Natural killer cell (primary cell): ENCODE measurements around the gene BRD3. TPM values are rescaled to one million over a fixed set of nuclear protein-coding genes. Genes with fewer than 3 reads are reported as not detected.

Experiments used
- ATAC-seq, 3 donors: fragments of 150-1000 bp in 2 of 3; fragments of 200-7000 bp in 1 of 3; cut with Tn5 transposase; 1 replicate in 1 of 3; 2 replicates in 2 of 3; pipeline ENCODE4 v1.10.0; 2021; ENCODE audit warnings: mild to moderate bottlenecking in 2 of 3, moderate library complexity in 2 of 3
- DNase-seq, 2 donors: peaks; one replicate each; pipeline versions ENCODE4 v3.0.0 to v3.0.0-alpha.2; 2013 to 2021; ENCODE audit warnings: mixed read lengths in 1 of 2
- H3K27ac ChIP-seq: one replicate; pipeline ENCODE4 v1.5.1; 2013; ENCODE audit warnings: mild to moderate bottlenecking, low read length
- H3K27me3 ChIP-seq: one replicate; pipeline ENCODE4 v1.6.1; 2013; ENCODE audit warnings: low read length; ENCODE audit not compliant: control insufficient read depth, insufficient read depth
- H3K36me3 ChIP-seq: one replicate; pipeline ENCODE4 v1.6.1; 2013; ENCODE audit warnings: low read length; ENCODE audit not compliant: control insufficient read depth, insufficient read depth
- H3K4me1 ChIP-seq: one replicate; pipeline ENCODE4 v1.6.1; 2013; ENCODE audit warnings: low read length; ENCODE audit not compliant: control insufficient read depth, insufficient read depth
- H3K4me3 ChIP-seq: one replicate; pipeline ENCODE4 v1.5.1; 2013; ENCODE audit warnings: low read length
- H3K9me3 ChIP-seq: one replicate; pipeline ENCODE4 v1.6.1; 2013; ENCODE audit warnings: low read length; ENCODE audit not compliant: control insufficient read depth, insufficient read depth
- H3K27ac Mint-ChIP-seq, 2 donors: one replicate each; pipeline ENCODE4 v1.8.0; 2022; ENCODE audit warnings: mild to moderate bottlenecking in 2 of 2, mixed read lengths in 2 of 2, moderate library complexity in 1 of 2
- H3K27me3 Mint-ChIP-seq, 2 donors: one replicate each; pipeline ENCODE4 v1.8.0; 2022; ENCODE audit warnings: low read depth in 2 of 2, mixed read lengths in 2 of 2
- H3K36me3 Mint-ChIP-seq: one replicate; pipeline ENCODE4 v1.8.0; 2022; ENCODE audit warnings: mixed read lengths
- H3K4me1 Mint-ChIP-seq, 2 donors: one replicate each; pipeline ENCODE4 v1.8.0; 2022; ENCODE audit warnings: mixed read lengths in 2 of 2
- H3K4me3 Mint-ChIP-seq: one replicate; pipeline ENCODE4 v1.8.0; 2022; ENCODE audit warnings: mild to moderate bottlenecking, moderate library complexity, mixed read lengths
- H3K9me3 Mint-ChIP-seq, 2 donors: one replicate each; pipeline ENCODE4 v1.8.0; 2022; ENCODE audit warnings: mixed read lengths in 2 of 2
- CTCF ChIP-seq: fragments of 200-600 bp; IDR thresholded peaks from one replicate; pipeline ENCODE4 v1.8.0; 2022; ENCODE audit warnings: antibody characterized with exemption
- WGBS: methylation state at CpG from one replicate; pipeline ENCODE4 v1.1.7; 2013; ENCODE audit warnings: missing lambda C conversion rate; ENCODE audit not compliant: insufficient coverage; 5-methylcytosine and 5-hydroxymethylcytosine counted together
- intact Hi-C: fragments of 100-400 bp; cut with micrococcal nuclease; formaldehyde crosslinking; loops from one replicate; pipeline ENCODE4 v1.14.2; 2022
- total RNA-seq, 4 donors: library from RNA; stranded (reverse); fragments of 120-200 nt in 1 of 4; gene quantifications; one replicate each; pipeline versions ENCODE4 v1.2.3 to v1.2.4, GENCODE V29; 2013 to 2022

Gene BRD3
- total RNA-seq, 3 donors from 2014 or later (not counting 1 experiment from before 2014, with no cell fraction given), result 52.8 to 63.0 (median 52.8) TPM

- peaks cover 11% of the 10 kb centered on the region for H3K4me1 ChIP-seq
- H3K4me1 Mint-ChIP-seq, result no peaks in the 10 kb centered on the region
- H3K36me3 Mint-ChIP-seq, result no peaks in the 10 kb centered on the region
- TF ChIP-seq CTCF, result no peak
- intact Hi-C loops, result no loop called here
- no peak overlapping the region for H3K4me3 ChIP-seq
- ATAC-seq (no peak), DNase-seq (no peak)
- H3K27ac Mint-ChIP-seq, result no peak overlapping the region
- no peak overlapping the region for H3K27ac ChIP-seq
- H3K4me3 Mint-ChIP-seq, result no peak overlapping the region
- H3K9me3 ChIP-seq, result no peaks in the 10 kb centered on the region
- peaks cover 9% of the 10 kb centered on the region for H3K27me3 ChIP-seq
- H3K9me3 Mint-ChIP-seq, result no peaks in the 10 kb centered on the region
- H3K36me3 ChIP-seq, result no peaks in the 10 kb centered on the region
- WGBS, result 86% methylated on average over 6 of the region's 6 CpGs
- peaks cover 0 to 6% of the 10 kb centered on the region in 2 donors for H3K27me3 Mint-ChIP-seq
Observed at GRCh38 chr9:133986061-133986460, 81.8 kb downstream of the BRD3 start.

- ATAC-seq (no peak), DNase-seq (no peak)
- no peak overlapping the region for H3K4me3 Mint-ChIP-seq
- Histone ChIP-seq H3K36me3 (no peaks in the 10 kb centered on the region), H3K4me3 (no peak overlapping the region), H3K27me3 (no peaks in the 10 kb centered on the region), H3K9me3 (no peaks in the 10 kb centered on the region), H3K27ac (no peak overlapping the region), H3K4me1 (peaks cover 13% of the 10 kb centered on the region)
- no peak overlapping the region for H3K27ac Mint-ChIP-seq
- H3K27me3 Mint-ChIP-seq, result peaks cover 0 to 4% of the 10 kb centered on the region in 2 donors
- no peaks in the 10 kb centered on the region for H3K9me3 Mint-ChIP-seq
- no peak for TF ChIP-seq CTCF
- intact Hi-C loops, result no loop called here
- H3K4me1 Mint-ChIP-seq, result no peaks in the 10 kb centered on the region
- WGBS, result 87% methylated on average over 25 of the region's 25 CpGs
- no peaks in the 10 kb centered on the region for H3K36me3 Mint-ChIP-seq
Observed at GRCh38 chr9:133982971-133983720, 84.7 kb downstream of the BRD3 start.

GRCh38 chr9:133981958-133982681 lies 85.7 kb downstream of the BRD3 start:
- no peak overlapping the region for H3K27ac ChIP-seq
- H3K4me3 Mint-ChIP-seq, result no peak overlapping the region
- no peaks in the 10 kb centered on the region for H3K4me1 Mint-ChIP-seq
- no peaks in the 10 kb centered on the region for H3K9me3 ChIP-seq
- H3K4me1 ChIP-seq, result peaks cover 13% of the 10 kb centered on the region
- 92% methylated on average over 28 of the region's 28 CpGs for WGBS
- peaks cover 0 to under 1% of the 10 kb centered on the region in 2 donors for H3K27me3 Mint-ChIP-seq
- H3K27ac Mint-ChIP-seq, result no peak overlapping the region
- no peak for TF ChIP-seq CTCF
- intact Hi-C loops, result no loop called here
- no peaks in the 10 kb centered on the region for H3K36me3 Mint-ChIP-seq
- no peaks in the 10 kb centered on the region for H3K9me3 Mint-ChIP-seq
- DNase-seq (no peak), ATAC-seq (no peak)
- H3K27me3 ChIP-seq, result no peaks in the 10 kb centered on the region
- no peaks in the 10 kb centered on the region for H3K36me3 ChIP-seq
- H3K4me3 ChIP-seq, result no peak overlapping the region
